Right lobe of liver (tissue), 6 donors: ENCODE data around the gene C3orf18. TPM values are rescaled to one million over a fixed set of nuclear protein-coding genes. Genes with fewer than 3 reads are reported as not detected.

Experiments used
- ATAC-seq, 4 donors: fragments of 200-7000 bp; cut with Tn5 transposase; one replicate each; pipeline ENCODE4 v1.9.1; 2020; ENCODE audit warnings: mild to moderate bottlenecking in 4 of 4, moderate library complexity in 4 of 4
- DNase-seq, 3 donors: peaks; one replicate each; pipeline ENCODE4 v3.0.0-alpha.2; 2020
- H3K27ac ChIP-seq, 3 donors: fragments of 200-600 bp; one replicate each; pipeline ENCODE4 v1.8.0; 2022
- H3K27me3 ChIP-seq, 2 donors: fragments of 200-600 bp; one replicate each; pipeline ENCODE4 v1.8.0; 2022
- H3K36me3 ChIP-seq, 4 donors: fragments of 200-600 bp; sonication (generic) in 1 of 4; one replicate each; pipeline versions ENCODE4 v1.5.1 to v1.8.0; 2017 to 2022; ENCODE audit warnings: control low read depth in 1 of 4
- H3K4me1 ChIP-seq, 4 donors: fragments of 200-600 bp; sonication (generic) in 1 of 4; one replicate each; pipeline versions ENCODE4 v1.5.1 to v1.8.0; 2017 to 2022; ENCODE audit warnings: control low read depth in 1 of 4
- H3K4me3 ChIP-seq, 3 donors: fragments of 200-600 bp; one replicate each; pipeline ENCODE4 v1.8.0; 2022
- H3K9me3 ChIP-seq, 4 donors: fragments of 200-600 bp; sonication (generic) in 1 of 4; one replicate each; pipeline versions ENCODE4 v1.5.1 to v1.8.0; 2017 to 2022; ENCODE audit warnings: control low read depth in 1 of 4
- CTCF ChIP-seq, 4 donors: fragments of 200-600 bp in 3 of 4; fragments of 450-650 bp in 1 of 4; IDR thresholded peaks; one replicate each; pipeline versions ENCODE4 v1.5.1 to v1.8.0; 2016 to 2022; ENCODE audit warnings: antibody characterized with exemption in 4 of 4, mild to moderate bottlenecking in 2 of 4
- POLR2A ChIP-seq: fragments of 450-650 bp; IDR thresholded peaks from one replicate; pipeline ENCODE4 v1.6.1; 2017; ENCODE audit warnings: antibody characterized with exemption, mild to moderate bottlenecking
- WGBS: methylation state at CpG from one replicate; pipeline ENCODE4 v1.1.6; 2018; ENCODE audit warnings: low coverage, low lambda C conversion rate; ENCODE audit not compliant: insufficient coverage; ENCODE audit errors: missing lambda C conversion rate; 5-methylcytosine and 5-hydroxymethylcytosine counted together
- intact Hi-C, 2 donors: fragments of 100-400 bp; cut with DNase I; formaldehyde crosslinking; loops; one replicate each; pipeline versions ENCODE4 v1.11.2 to v1.14.1; 2022
- total RNA-seq, 6 experiments: library from RNA; depleted of rRNA in 2 of 6; stranded (reverse); fragments of >200 nt in 2 of 6; fragmentation: NEBNext Ultra II Directional in 3 of 6; extraction: Animal tissue kit (Norgen Biotek cat#: 25700) in 3 of 6; gene quantifications; one replicate each; pipeline versions ENCODE4 v1.1.0 to v1.2.4, GENCODE V29; 2016 to 2023
- donor health status: DM: no; HTN: yes; CAD: no.
- donor health status: DM: no; HTN: no; CAD: no.
- donor health status: DM: no; HTN: no; CAD: no.
- donor health status: DM: no; HTN: yes; CAD: no.
- donor health status: DM: no; HTN: yes; CAD: no.

The C3orf18 gene
- total RNA-seq, 6 experiments from 2014 or later = 2.0 to 7.8 (median 2.8) TPM

- ATAC-seq (peak; percentile 16 to 55 (median 40)), DNase-seq (peak; percentile 56 to 79 (median 72))
- WGBS = 6% methylated on average over 3 of the region's 17 CpGs
- Histone ChIP-seq H3K9me3 (no peaks in the 10 kb centered on the region), H3K4me3 (no peak overlapping the region), H3K36me3 (no peaks in the 10 kb centered on the region), H3K27me3 (no peaks in the 10 kb centered on the region), H3K4me1 (peaks cover 0 to 94% (median 37%) of the 10 kb centered on the region in 4 donors), H3K27ac (peak overlapping the region; percentile 69 to 82 (median 75))
- TF ChIP-seq POLR2A (no peak), CTCF (IDR thresholded peaks at IDR 0.05) (no peak)
- intact Hi-C loops = no loop called here
These were observed 20.5 kb upstream of the C3orf18 start for GRCh38 chr3:50587806-50588758.

GRCh38 chr3:50587373-50587772 lies 19.8 kb upstream of the C3orf18 start:
- intact Hi-C loops = no loop called here
- peak overlapping the region; percentile 69 to 82 (median 75) for H3K27ac ChIP-seq
- ATAC-seq (peak in 1 of 4 donors; percentile 22), DNase-seq (no peak)
- no peaks in the 10 kb centered on the region for H3K27me3 ChIP-seq
- WGBS = 71% methylated on average over 5 of the region's 6 CpGs
- peaks cover 0 to 94% (median 40%) of the 10 kb centered on the region in 4 donors for H3K4me1 ChIP-seq
- no peaks in the 10 kb centered on the region for H3K9me3 ChIP-seq
- TF ChIP-seq POLR2A (no peak), CTCF (IDR thresholded peaks at IDR 0.05) (no peak)
- H3K36me3 ChIP-seq = no peaks in the 10 kb centered on the region
- no peak overlapping the region for H3K4me3 ChIP-seq

GRCh38 chr3:50586763-50587070 lies 19.2 kb upstream of the C3orf18 start:
- 17% methylated on average over 3 of the region's 3 CpGs for WGBS
- Histone ChIP-seq H3K27me3 (no peaks in the 10 kb centered on the region), H3K4me3 (no peak overlapping the region), H3K9me3 (no peaks in the 10 kb centered on the region), H3K4me1 (peaks cover 0 to 94% (median 41%) of the 10 kb centered on the region in 4 donors), H3K27ac (peak overlapping the region; percentile 49 to 82 (median 69)), H3K36me3 (no peaks in the 10 kb centered on the region)
- DNase-seq (no peak), ATAC-seq (peak in 2 of 4 donors; percentile 13 to 20)
- intact Hi-C loops = no loop called here
- no peak for TF ChIP-seq CTCF (IDR thresholded peaks at IDR 0.05)
- no peak for TF ChIP-seq POLR2A

GRCh38 chr3:50585919-50586762 lies 18.6 kb upstream of the C3orf18 start:
- intact Hi-C loops = no loop called here
- peaks cover 0 to 95% (median 45%) of the 10 kb centered on the region in 4 donors for H3K4me1 ChIP-seq
- H3K4me3 ChIP-seq = no peak overlapping the region
- 60% methylated on average over 2 of the region's 6 CpGs for WGBS
- H3K36me3 ChIP-seq = no peaks in the 10 kb centered on the region
- ATAC-seq = no peak
- H3K27me3 ChIP-seq = no peaks in the 10 kb centered on the region
- no peaks in the 10 kb centered on the region for H3K9me3 ChIP-seq
- peak overlapping the region; percentile 49 to 69 (median 67) for H3K27ac ChIP-seq
- no peak for TF ChIP-seq CTCF (IDR thresholded peaks at IDR 0.05)
- DNase-seq = no peak
